Measurements from ENCODE around the gene METTL17.

- TF ChIP-seq CTCF (IDR thresholded peaks at IDR 0.05) (no peak), POLR2A (IDR thresholded peaks at IDR 0.05) (no peak)
Observed at GRCh38 chr14:20997564-20997963, 7.8 kb downstream of the METTL17 start.

Measured in thyroid gland (tissue), 4 donors.